GM19043 (cell line): Measurements from ENCODE around the gene ZNF609.

ENCODE experiments used
- ATAC-seq: cut with Tn5 transposase; IDR thresholded peaks from one replicate; pipeline ENCODE4 v1.9.1; 2021; ENCODE audit warnings: low read depth; ENCODE audit not compliant: unreplicated experiment

The ZNF609 gene

DNA sequence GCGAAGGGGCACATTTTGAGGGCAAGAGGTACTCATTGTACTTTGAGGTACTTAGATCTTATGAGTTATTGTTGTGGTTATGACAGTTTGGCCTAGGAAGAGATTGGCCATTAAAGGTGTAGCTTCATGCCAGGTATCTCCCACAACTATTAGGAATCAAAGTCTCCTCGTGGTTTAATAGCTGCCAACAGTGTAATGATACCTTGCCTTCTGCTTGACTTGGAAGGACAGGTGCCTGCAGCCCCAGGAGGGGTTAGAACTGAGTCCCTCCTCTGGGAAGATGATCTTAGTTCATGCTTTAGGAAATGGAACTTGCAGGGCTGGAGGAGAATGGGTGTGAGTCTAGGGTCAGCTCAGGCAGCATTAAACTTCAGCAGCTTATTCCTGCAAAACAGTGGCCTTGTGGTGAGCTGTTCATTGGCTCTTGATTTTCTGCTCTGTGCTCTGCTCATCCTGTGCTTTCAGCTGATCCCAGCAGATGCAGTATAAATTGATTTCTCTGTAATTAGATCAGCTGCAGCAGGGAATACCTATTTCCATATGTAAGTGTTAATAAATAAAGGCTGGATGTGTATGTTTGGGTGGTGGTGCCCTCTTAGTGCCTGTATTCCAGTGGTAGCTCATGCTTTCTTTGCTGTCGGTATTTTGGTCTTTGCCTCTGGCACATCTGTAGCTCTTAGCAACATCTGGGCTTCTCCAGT lies 40.5 kb downstream of the ZNF609 start:
- ATAC-seq: no peak

DNA sequence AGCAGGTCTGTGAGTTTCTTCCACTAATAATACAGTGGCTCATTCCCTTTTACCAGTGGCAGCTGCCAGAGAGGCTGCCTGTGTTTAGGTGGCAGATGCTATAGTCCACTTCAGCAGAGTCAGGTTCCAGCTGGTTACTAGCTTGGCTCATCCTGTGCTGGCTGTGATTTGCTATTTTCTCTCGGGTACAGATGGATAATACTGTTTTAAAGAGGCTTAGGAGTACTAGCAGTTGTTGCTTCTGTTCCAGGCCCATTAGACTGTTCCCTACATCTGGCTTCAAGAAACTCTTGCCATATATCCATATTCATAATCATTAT lies 41.0 kb downstream of the ZNF609 start:
- no peak for ATAC-seq

DNA sequence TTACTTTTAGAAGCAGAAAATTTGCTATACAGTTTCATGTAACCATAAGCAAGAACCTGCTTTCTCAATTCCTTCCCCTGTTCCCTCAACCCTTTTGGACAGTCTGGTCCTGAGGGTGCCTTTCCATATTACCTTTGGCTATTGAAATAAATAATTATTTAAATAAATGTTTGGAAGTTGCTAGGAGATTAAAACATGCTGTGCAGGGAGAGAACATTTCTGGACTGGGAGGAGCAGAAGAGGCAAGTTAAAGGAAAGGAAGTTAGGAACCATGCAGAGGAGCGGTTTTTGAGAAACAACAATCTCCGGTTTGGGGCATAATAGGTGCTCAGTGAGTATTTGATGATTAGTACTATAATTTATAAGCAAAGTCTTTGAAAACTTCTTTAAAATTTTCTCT lies 41.8 kb downstream of the ZNF609 start:
- ATAC-seq: no peak

DNA sequence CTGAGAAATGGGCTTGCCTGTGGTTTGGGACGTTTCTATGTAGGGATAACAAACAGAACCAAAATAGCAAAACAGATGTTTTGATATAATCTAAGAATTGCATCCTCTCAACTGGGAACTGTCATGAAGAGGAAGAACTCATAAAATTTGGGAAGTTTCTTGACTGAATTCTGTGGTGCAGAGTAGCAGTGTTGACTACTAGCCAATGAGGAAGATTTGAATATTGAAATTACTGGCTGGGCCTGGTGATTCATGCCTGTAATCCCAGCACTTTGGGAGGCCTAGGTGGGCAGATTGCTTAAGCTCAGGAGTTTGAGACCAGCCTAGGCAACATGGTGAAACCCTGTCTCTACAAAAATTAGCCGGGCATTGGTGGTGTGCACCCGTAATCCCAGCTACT lies 42.2 kb downstream of the ZNF609 start:
- ATAC-seq: no peak

DNA sequence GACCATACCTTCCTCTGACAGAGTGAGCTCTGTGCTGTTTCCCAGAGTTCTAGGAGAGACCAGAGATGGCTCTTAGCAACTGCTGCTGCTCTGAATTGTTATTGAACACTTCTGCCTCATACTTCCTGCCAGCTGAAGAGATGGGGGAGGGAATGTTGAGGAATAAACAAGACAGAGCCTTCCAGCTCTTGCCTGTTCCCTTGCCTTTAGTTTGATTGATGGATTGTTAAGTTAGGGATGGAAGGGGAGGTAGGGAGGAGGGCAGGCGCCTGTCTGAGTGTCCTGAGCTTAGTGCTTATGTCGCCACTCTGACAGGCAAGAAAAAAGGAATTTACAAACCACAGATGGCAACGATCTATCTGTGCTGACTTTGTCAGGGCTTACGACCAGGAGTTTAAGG lies 42.8 kb downstream of the ZNF609 start:
- ATAC-seq: no peak

DNA sequence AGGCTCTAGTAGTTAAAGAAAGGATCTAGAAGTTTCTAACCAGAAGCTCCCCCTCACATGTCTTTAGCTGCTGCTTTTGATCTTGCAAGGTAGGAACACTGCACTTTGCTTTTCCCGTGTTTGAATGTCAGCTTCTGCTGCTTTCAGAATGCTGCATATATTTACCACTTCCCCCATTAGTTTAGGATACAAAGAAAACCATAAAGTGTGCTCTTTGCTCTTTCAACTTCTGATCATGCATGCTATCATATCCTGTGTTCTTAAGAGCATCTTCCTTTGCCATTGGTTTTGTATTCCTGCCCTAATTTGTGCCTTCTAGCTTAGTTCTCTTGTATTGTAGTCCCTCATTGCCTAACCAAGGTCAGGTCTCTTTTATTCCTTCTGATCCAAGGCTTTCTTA lies 43.3 kb downstream of the ZNF609 start:
- no peak for ATAC-seq

DNA sequence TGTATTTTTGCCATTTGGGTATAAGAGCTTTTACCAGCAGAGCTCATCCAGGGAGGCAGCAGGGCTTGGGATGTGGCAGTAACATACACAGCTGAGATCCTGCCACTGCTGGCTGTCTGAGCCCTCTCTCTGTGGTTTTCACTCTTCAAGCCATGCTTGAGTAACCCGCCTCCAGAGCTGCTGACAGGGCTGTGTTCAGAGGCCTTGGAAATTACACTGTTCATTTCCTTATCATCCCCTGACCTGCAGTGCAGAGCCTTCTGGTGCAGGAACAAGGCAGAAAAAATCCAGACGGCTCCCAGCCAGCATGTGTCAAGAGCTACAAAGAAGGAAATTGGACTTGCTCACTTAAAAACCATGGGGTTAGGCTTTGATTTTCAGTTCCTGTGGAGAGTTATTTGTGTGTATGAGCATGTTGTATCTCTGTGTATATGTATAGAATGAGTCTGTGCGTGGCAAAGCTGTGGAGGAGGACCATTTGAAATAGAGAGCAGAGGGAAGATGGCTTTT lies 47.0 kb downstream of the ZNF609 start:
- peak; percentile 65 for ATAC-seq

DNA sequence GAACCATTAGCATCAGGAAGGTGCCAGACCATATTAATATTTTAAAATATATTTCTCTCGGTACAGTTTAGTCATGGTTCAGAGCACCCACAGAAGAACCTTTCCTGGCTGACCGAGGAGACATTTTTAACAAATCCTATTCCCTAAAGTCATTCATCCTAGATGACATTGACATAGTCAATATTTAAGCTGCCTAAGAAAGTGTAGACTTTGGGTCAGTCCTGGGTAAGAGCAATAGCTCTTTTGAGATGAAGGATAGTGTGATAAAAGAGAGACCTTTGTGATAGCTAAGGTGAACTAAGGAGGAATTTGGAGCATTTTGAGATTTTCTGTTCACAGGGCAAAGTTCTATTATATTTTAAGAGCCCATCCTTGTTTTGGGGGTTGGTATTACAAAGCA lies 47.5 kb downstream of the ZNF609 start:
- no peak for ATAC-seq

DNA sequence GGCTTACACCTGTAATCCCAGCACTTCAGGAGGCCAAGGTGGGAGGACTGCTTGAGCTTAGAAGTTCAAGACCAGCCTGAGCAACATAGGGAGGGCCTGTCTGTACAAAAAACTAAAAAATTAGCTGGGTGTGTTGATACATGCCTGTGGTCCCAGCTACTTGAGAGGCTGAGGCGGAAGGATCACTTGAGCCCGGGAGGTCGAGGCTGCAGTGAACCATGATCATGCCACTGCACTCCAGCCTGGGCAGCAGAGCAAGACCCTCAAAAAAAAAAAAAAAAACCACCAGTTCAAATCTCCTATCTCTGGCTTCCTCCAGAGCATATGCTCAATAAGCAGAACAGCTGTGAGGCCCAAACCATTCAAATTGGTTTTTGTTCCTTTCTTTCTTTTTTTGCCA lies 53.4 kb downstream of the ZNF609 start:
- no peak for ATAC-seq

DNA sequence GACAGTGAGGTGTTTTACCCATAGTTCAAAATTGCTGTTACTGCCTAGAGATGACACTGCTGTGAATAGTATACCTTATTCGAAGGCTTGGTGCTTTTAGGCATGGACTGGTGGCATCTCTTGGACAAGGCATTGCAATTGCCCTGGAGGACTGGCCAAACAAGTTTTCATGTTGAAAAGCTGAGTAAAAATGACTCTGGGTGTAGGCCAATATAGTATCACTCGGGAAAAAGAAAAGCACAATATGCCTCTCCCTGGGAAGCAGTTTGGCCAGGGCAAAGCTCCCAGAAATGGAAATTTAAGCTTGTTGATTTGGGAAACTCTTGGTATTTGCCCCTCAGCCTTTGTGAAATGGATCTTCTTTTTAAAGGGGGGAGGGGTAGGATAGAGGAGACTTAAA lies 54.8 kb downstream of the ZNF609 start:
- ATAC-seq: no peak

DNA sequence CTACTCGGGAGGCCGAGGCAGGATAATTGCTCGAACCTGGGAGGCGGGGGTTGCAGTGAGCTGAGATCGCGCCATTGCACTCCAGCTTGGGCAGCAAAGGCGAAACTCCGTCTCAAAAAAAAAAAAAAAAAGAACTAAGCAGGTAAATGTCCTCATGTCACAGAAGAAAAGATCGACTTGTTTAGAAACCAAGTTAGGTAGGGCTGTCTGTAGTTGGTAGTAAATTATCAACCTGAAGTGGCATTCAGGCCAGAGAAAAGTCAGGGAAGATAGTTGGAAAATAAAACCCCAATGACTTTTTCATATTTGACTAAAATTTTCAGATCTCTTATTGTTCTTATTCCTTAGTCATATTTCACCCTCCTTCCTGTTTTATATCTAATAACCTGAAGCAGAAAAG lies 55.4 kb downstream of the ZNF609 start:
- no peak for ATAC-seq

DNA sequence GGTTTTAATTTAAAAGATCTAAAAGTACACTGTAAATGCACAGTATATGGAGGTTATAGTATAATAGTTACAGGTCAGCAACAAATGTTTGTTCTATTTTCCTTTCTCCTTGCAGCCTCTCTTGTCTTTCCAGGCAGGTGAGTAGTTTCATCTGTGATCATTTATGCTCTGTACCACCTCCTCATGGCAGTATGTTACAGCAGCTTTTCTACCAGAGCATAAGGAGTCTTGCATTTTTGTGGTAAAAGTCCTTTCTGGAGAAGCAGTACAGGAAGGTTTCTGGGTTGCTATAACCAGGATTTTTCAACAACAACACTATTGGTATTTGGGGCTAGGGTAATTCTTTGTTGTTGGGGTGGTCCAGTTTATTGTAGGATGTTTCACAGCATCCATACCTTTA lies 59.5 kb downstream of the ZNF609 start:
- no peak for ATAC-seq

DNA sequence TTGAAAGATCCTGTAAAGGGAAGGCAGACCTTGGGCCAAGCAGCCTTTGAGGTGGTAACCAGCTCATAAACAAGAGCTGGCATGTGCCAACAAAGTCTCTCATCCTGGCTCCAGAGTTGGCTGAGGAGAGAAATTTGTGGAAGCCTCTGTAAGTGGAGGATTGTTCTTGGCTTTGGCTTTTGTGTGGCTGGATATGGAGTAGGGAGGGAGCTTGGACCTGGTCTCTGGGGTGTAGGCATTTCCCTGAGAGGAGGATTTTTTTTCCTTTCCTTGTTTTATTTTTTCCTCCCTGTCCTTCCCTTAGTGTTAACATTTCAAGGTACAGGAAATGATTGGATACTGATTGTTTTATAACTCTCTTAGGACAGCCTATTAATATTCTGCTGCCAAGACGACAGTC lies 60.8 kb downstream of the ZNF609 start:
- ATAC-seq: no peak

DNA sequence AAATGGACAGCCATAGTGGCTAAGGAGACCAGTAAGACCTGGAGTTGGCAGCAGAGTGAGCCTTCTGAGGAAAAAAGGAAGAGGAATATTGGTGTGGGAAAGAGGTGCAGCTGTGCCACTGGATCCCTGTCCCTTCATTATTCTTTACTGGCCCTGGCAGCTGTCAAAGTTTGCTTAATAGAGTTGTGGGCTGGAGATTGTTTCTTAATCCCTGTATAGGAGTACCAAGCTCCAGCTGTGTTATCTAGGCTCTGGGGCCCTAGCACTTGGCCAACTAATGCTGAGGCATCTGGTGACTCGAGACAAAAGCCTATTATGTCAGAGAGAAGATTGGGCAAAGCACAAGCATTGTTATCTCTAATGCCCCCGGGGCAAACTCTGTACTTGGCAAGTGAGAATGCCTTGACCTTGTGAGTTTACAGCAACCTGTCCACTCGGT lies 61.4 kb downstream of the ZNF609 start:
- ATAC-seq: no peak

DNA sequence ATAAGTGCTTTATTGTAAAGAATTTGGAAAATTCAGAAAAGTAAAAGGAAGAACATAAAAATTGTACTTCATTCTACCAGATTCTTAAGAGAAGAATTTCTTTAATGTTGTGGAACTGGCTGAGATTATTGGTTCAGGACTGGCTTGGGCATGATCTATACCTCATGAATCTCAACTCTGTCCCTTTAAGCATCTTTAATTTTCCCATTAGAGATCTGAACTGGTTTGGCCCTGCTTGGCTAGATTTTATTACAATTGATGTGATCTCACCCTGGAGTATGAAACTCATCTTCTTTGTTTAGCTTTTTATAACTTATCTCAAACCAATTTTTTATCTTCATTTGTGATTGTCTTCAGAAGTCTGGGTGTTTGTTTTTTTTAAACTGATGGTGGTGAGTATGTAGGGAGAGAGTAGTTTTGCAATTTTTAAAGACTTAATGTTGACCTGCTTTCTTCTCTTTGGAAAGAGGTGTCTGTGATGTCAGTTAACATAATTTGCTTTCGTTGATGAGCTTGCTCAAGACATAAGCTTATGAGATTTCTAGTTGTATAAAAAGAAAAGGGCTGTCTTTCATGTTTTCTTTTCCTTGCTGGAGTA lies 61.9 kb downstream of the ZNF609 start:
- ATAC-seq: no peak

DNA sequence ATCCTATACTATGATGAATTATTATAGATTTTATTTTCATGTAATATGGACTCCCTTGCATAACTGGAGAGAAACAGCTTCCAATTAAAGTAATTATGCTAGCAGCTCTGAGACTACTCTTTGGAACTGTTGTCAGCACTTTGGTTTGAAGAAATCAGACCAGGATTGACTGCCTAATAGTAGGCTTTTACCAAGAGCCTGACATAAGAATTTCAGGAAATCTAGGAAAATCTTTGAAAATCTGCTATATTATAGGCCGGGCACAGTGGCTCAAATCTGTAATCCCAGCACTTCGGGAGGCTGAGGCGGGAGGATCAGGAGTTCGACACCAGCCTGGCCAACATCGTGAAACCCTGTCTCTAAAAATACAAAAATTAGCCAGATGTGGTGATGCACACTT lies 62.9 kb downstream of the ZNF609 start:
- no peak for ATAC-seq

DNA sequence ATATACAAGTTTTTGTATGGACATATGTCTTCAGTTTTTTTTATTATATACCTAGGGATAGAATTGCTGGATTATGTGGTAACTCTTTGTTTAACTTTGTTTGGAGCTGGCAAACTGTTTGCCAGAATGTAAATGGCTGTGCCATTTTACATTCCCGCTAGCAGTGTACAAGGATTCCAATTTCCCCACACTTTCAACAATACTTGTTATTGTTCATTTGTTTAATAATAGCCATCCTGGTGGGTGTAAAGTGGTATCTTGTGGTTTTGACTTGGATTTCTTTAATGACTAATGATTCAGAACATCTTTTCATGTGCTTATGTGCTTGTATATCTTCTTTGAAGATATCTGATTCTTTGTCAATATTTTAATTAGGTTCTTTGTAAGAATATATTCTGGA lies 64.4 kb downstream of the ZNF609 start:
- no peak for ATAC-seq

DNA sequence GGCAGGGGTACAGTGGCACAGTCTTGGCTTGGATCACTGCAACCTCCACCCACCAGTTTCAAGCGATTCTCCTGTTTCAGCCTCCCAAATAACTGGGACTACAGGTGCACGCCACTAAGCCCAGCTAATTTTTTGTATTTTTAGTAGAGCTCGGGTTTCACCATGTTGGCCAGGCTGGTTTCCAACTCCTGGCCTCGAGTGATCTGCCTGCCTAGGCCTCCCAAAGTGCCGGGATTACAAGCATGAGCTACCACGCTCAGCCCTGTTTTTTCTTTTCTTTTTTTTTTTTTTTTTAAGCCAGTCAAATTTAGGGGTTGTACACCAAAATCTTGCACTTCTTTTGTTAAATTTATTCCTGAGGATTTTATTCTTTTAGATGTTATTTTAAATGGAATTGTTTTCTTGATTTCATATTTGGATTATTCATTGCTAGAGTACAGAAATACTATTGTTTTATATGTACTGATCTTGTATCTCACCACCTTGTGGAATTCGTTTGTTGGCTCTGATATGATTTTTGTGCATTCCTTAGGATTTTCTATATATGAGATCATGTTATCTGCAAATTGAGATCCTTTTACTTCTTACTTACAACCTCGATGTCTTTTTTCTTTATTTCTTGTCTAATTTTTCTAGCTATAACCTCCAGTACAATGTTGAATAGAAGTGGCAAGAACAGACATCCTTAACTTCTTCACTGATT lies 65.6 kb downstream of the ZNF609 start:
- no peak for ATAC-seq

DNA sequence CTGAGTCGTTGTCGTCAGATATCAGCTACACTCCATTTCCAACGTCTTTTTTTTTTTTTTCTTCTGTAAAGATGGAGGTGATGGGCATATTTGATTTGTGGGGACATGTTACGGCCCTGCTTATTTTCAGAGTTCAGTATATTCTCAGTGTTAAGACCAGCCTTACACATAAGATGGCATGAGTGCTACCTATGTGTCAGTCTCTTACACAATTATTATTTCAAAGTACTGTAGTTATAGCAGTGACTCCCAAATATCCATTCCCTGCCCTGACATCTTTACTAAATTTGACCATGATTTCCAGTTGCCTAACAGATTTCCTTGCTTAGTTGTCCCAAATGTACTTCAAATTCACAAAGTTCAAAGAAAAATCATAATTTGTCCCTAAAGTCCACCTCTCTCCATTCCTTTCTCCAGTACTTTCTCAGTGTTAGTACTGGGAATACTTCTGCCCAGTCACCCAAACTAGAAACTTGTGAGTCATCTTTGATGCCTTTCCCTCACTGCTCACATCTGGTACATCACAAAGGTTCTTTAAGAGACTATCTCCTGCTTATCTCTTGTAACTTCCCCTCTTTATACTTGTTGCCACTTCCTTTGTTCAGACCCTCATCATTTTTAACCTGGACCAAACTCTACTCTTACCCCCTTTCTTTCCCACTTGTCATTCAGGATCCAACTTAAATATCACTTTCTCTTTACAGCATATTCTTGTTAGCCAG lies 67.0 kb downstream of the ZNF609 start:
- no peak for ATAC-seq

DNA sequence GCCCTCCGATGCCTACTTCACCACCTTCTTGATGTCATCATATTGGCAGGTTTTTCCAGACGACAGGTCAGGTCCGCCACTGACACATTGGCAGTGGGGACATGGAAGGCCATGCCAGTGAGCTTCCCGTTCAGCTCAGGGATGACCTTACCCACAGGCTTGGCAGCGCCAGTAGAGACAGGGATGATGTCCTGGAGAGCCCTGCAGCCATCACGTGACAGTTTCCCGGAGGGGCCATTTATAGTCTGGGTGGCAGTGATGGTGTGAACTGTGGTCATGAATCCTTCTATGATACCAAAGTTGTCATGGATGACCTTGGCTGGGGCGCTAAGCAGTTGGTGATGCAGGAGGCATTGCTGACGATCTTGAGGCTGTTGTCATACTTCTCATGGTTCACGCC lies 68.5 kb downstream of the ZNF609 start:
- no peak for ATAC-seq

DNA sequence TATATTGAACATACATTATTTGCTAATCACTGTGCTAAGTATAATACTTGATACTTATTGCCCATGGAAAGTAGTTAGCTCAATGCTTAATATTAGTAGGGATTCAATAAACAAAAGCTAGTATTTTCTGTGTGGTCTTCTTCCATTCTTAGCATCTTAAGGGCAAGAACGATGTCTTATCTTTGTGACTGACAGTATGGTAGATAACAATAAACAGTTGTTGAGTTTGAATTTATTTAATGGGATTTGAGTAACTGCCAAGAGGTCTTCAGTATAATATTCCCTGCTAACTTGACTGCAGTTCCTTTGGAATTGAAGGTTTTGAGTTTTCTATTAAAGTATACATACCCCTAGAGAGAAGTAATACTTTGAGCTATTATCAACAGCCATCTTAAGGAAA lies 70.1 kb downstream of the ZNF609 start:
- no peak for ATAC-seq
